GM21717 (cell line): ENCODE data around the gene OS9.

Experiments used
- ATAC-seq: cut with Tn5 transposase; IDR thresholded peaks from one replicate; pipeline ENCODE4 v1.9.1; 2021; ENCODE audit warnings: mild to moderate bottlenecking, moderate library complexity; ENCODE audit not compliant: unreplicated experiment

OS9 gene

DNA sequence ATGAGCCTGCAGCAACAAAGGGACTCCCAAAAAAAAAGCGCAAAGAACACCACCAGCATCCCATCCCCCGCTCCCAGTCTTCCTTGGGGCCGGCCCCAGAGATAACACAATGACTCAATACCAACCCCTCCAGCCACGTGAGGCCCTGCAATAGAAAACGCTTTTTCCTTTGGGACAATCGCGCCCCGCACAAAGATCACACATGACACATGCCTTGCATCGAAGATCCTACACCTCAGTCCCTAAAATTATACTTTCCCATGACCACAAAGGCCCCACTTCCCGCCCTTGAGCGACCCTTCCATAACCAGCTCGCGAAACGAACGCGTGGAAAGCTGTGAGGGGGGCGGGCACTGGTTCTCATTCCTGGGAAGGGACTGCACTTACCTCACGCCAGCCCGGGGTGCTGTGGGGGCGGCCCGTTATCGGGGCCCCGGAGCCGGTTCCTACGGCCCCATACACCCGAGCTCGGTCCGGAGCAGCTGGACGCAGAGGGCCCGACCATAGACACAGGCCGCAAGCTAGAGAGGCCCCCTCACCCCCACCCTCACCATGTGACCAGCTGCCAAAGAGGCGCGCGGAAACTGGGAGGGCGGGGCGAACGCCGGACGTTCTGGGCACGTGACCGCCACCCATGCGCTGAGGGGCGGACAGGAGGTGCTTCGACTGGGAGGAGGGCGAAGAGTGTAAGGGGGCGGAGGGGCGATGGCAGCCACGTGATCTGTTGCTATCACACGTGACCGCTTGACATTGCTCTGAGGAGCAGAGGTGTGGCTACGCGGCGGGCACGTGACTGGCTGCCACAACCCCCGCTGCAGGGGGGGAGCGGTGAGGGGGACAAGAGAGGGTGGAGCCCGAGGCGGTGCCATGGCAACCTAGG is 58.1 kb downstream of the OS9 start, which contains the start of gene CDK4:
Gene CDK4, minus strand, starts transcription at position 523 of the 880 bp plus-strand sequence. CDS start 593 bp downstream, outside the sequence.
- ATAC-seq = peak; percentile 65

DNA sequence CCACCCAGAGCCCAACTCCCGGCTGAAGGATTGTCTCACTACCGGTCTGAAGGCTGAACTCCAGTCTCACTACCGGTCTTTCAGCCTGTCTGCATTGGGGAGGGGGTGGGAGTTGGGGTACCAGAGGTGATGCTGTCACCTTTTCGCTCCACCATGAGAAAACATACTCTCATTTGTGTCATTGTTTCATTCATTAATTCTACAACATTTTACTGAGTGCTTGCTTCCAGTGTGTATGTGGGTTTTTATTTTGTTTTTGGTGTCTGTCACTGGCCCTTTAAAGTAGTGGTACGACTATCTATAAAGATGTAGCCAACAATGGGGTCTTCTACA is 58.7 kb downstream of the OS9 start:
- no peak for ATAC-seq

GRCh38 chr12:57753756-57754337 is 59.9 kb downstream of the OS9 start:
- no peak for ATAC-seq

DNA sequence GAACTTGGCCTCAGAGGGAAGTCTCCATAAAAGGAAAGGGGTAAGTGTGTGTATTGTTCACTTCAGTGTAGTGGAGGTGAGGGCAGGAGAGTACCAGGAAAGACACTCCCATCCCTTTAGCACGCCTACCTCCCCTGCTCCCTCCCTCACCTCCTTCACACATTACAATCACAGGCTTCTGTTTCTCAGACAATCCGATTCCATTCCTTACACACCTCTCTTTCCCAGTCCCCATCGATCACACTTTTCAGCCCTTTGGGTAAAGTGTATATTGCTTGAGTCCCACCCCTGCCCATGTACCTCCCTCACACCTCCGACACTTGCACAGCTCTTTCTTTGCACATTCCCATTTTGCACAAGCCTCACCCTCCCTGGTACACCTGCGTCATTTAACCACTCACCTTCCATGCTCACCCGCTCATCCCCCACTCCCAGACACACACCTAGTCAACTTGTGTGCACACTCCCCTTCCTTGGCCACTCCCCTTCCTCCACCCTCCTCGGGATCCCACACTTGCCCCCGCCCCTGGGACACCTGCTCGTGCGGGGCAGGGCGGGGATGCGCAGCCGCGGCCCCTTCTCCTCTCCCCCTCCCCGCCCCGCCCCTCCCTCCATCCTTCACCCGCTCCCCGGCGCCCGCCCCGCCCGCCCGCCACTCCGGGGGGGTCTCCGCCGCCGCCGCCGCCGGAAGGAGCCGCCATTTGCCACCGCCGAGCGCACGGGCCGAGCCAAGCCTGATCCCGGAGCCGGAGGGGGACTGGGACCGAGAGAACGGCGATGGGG is 60.7 kb downstream of the OS9 start, which contains the start of gene MARCHF9:
Gene MARCHF9, plus strand, starts transcription at position 693 of the 783 bp plus-strand sequence. CDS start 426 bp downstream, outside the sequence.
- peak; percentile 46 for ATAC-seq

DNA sequence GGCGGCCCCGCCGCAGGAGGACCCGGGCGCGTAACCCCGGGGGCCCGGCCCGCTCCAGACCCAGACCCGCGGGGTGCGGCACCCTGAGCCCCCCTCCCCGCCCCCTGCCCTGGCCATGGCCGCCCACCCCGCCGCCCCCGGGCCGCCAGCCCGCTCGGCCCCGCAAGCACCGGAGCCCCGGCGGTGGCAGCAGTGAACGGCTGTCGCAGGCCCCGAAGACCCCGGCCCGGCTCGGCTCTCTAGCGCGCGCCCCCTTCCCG is 61.2 kb downstream of the OS9 start:
- no peak for ATAC-seq

DNA sequence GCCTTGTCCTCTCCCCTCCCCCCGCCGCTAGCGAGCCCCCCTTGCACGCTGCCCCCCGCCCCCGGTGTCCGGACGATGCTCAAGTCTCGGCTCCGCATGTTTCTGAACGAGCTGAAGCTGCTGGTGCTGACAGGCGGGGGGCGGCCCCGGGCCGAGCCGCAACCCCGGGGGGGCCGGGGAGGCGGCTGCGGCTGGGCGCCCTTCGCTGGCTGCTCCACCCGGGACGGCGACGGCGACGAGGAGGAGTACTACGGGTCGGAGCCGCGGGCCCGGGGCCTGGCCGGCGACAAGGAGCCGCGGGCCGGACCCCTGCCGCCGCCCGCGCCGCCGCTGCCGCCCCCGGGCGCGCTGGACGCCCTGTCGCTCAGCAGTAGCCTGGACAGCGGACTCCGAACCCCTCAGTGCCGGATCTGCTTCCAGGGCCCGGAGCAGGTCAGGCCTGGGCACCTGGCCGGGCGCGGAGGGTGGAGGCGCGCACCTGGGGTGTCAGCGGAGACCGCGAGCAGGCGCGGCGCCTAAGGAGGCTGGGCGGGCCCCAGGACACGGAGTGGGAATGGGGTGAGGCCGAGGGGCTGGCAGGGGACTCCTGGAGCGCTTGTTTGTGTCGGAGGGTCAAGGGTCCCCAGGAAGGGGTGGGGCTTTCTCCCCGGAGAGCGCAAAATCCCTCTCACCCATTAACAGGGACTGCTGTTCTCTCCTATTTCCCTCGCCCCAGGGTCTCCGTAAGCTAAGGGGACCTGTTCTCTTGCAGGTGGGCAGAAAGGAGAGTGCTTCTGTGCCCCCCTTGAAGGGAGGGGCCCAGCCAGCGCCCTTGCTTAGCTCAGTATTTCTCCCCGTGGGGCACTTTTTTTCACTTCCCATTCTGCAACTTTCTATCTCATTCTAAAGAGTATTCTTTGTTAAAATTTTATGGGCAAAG is 61.8 kb downstream of the OS9 start:
- no peak for ATAC-seq

DNA sequence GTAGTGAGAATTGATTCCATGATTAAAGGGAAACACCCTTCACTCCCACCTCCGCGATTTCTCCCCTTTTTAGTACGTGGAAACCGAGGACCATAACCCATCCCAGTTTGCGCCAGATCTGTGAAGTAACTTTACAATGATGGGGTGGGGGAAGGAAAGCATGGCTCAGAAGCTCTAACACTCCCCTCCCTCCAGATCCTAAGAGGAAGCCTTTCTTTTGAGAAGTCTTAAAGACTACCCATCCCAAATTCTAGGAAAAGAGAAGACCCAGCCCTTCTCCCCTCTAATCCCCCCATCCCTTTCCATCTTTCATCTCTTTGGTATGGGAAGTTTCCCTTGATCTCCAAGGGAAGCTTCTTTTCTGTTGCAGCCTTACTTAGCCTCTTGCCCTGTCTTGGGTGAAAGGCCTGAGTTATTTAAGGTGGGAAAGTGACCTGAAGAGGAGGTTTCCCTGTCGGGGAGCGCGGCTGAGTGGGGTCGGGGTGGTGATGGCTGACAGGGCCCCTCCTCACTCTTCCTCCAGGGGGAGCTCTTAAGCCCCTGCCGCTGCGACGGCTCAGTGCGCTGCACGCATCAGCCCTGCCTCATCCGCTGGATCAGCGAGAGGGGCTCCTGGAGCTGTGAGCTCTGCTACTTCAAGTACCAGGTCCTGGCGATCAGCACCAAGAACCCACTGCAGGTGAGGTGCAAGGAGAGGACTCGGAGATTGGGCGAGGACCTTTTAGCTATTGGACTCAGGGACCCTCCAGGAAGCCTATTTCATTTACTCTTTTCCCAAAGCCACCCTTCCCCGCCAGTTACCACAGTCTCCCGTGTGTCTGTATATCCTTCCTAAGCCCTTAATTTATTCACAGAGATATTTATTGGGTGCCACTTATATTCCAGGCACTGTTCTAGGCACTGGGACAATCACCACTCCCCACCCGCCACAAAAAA is 62.7 kb downstream of the OS9 start:
- ATAC-seq = peak; percentile 17

DNA sequence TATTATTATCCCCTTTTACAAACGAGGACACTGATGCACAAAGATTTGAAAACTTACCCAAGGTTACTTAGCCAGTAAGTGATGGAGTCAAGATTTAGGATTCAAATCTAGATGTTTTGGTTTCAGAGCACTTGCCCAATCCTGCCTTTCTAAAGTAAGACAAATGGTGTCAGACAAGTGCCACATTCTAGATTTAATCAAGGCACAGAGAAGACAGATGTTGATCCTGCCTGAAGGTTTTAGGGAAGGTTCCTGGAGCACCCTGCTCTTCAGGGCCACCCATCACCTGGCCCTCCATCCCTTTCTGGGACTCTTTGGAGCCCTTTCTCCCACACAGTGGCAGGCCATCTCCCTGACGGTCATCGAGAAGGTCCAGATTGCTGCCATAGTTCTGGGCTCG is 63.8 kb downstream of the OS9 start:
- no peak for ATAC-seq

- ATAC-seq = no peak
Measured at GRCh38 chr12:57758552-57759359, 64.8 kb downstream of the OS9 start.

- ATAC-seq = no peak
Measured at GRCh38 chr12:57759360-57759980, 65.5 kb downstream of the OS9 start.

DNA sequence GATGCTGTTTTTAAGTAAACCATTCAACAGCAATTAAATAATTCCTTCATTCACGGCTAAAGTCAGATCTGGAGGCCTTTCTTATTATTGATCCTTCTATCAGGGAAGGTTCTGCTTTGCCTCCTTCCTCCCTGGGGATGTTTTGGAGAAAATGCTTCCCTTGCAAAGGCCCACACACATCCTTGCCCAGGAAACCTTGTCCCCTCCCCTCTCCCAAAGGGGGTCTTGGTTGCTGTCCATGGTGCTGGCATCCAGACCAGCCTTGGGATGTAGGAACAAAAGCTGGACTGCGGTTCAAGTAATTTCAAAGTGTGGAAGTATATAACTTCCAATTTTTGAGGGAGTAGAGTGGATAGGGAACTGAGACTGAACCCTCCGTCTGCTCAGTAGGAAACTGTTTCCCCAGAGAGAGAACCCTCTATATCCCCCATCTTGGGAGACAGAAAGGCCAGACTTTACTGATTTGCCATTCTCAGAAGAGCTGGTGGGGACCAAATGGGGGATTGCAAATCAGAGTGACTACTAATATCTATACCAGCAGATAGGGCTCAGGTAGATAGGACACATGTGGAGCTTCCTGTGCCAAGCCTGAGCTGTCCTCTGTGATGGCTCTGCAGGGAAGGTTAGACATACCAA is 66.5 kb downstream of the OS9 start:
- no peak for ATAC-seq

DNA sequence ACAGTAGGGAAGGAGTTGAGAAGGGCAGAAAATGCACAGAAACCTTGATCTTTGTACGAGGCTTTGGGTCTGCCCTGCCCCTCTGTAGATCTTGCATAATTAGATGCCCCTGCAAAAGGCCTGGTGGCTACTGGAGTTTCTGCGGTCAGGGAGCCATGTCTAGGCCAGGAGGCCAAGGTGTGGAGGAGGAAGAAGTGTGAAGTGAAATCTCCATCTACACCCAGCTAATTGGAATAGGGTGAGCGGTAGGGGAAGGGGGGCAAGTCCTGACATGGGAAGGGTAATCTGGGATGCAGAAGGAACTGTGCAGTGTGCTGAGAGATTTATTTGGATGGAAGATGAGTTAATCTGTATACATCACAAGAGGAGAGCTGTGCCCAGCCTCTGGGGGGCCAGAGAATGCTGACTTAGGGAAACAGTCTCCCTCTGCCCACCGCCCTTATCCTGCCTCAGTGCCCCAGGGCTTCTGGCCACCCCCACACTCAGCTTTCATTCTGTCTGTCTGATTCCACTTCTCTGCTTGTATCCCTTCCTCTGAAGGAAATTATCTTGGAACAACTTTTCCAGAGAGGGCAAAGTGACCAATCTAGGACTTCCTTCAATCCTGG is 67.6 kb downstream of the OS9 start:
- no peak for ATAC-seq

DNA sequence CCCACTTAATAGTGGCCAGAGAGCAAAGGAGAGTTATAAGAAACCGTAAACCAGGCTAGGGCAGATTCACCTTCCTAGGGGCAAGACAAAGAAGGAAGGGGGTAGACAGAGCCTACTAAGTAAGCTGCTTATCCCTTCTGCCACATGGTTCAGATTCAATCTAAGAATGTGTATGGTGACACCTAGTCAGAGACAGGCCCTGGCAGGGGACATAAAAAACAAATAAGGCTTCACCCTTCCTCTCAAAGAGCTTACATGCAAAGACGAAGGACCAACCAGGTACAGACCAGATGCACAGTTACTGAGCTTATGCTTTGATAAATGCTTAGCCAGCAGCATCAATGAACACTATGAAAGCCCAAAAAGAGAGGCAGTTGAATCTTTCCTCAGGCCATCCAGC is 68.5 kb downstream of the OS9 start:
- ATAC-seq = no peak

DNA sequence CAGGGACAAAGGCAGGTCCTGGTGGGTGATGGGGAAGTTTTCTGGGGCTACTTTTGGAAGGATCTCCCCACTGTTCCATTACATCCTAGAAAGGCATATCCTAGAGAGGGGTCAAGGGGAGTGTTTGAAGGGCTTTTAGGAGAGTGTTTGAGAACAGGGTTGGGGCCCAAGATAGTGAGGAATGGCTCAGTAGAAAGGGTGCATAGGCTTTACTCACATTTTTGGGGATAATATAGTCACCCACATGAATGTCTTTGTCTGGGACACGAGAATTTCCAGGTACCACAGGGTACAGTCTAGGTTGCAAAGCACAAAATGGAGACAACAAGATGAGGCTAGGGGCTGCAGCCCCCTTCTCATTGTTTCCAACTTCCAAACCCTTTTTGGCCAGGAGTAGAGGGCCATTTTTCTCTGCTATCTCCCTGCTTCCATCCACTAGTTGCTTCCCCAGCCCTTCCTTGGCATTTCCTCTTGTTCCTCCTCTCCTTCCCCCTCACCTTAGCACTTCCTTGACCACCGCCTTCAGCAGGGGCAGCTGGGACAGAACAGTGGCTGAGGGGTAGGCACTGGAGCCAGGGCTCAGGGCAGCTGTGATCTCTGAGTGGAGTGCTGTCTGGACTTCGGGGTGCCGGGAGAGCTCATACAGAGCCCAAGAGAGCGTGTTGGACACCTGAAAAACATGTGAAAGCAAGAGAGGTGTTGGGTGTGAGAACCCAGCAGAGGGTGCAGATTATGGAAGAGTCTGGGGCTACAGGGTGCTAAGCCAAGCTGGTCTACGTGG is 70.1 kb downstream of the OS9 start:
- no peak for ATAC-seq

DNA sequence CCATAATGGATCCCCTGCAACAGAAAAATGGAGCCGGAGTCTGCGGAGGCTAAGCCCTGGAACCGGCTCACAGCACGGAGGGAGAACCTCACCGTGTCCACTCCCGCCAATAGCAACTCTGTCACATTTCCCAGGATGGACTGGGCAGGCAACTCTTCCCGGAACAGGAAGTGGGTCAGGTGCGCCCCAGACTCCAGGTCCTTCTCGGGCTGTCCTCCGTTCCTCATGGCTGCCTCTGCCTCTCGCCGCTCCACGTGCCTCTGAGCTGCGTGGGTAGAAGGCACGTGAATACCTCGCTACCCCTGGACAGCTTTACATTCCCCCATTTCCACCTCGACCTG is 70.7 kb downstream of the OS9 start:
- no peak for ATAC-seq

- ATAC-seq = peak; percentile 48
Measured at GRCh38 chr12:57765003-57765697, 71.2 kb downstream of the OS9 start.
